HTR-8/SVneo (cell line): ENCODE measurements around the gene RESP18.
"Not testable (repeated sequence)": the region's sequence is repeated elsewhere in the genome, so short reads cannot be mapped to it uniquely, and the experiment has no call there.

Experiments
- DNase-seq: peaks from one replicate; pipeline ENCODE4 v3.0.0; 2011; ENCODE audit warnings: low spot score, mixed read lengths; ENCODE audit not compliant: insufficient read length
- FAIRE-seq: peaks from 2 replicates; lab custom pipeline; 2011; peaks lifted over from hg19 to GRCh38; lab: Jason Lieb, UNC

The RESP18 gene

DNA sequence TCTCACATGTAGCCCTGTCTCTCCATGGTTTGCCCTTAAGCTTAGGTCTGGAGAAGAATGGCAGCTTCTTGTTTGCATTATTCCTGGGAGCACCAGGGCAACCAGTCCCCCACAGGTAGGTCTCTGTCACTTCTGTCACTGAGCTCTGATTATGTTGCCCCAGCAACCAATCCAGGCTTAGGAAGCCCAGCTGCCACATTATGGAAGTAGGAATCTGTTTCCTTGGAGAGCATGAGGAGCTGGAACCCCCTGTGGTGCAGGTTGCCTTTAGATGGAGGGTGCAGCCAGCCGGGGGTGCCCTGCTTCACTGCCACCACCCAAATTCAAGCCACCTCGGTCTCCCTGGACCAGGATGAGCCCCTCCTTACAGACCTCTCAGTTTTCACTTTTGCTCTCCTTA, 4.8 kb downstream of the RESP18 start:
- DNase-seq (no peak), FAIRE-seq (no peak)

DNA sequence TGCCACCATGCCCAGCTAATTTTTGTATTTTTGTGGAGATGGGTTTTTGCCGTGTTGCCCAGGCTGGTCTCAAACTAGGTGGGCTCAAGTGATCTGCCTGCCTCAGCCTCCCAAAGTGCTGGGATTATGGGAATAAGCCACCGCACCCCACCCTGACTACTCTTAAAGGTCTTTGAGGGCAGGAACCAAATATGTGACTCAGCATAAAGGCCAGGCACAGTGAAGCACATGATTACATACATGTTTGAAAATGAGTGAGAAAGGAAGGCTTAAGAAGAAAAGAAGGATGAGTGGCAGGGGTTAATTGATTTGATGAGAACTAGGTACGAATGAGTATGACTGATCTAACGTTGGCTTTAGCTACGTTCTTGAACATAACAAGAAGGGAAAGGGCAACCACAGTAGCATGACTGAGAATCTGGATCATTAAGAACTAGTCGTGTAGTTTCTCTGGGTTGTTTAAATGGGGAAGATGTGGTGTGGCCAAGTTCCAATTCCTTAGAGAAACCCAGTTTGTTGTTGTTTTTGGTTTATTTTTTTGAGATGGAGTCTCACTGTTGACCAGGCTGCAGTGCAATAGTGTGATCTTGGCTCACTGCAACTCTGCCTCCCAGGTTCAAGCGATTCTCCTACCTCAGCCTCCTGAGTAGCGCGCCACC, 6.8 kb downstream of the RESP18 start:
- no peak for FAIRE-seq
- DNase-seq: no peak

DNA sequence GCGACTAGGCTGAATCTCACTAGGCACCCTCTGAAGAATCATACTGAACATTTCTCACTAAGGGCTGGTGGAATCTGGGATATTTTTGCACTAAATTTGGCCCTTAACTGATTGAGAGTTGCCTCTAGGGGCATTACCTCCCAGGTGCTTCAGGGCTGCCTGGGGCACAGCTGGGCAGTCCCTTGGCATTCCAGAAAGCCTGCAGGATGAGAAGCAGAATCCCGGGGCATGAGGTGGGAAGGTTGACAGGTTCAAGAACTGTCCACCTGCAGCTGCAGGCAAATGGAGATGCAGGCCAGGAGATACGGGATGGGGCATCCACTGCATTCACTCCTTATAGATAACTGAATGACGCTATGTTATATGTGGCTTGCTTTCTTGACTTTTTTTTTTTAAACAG, 7.4 kb downstream of the RESP18 start:
- no peak for DNase-seq
- peak; percentile 20 for FAIRE-seq

DNA sequence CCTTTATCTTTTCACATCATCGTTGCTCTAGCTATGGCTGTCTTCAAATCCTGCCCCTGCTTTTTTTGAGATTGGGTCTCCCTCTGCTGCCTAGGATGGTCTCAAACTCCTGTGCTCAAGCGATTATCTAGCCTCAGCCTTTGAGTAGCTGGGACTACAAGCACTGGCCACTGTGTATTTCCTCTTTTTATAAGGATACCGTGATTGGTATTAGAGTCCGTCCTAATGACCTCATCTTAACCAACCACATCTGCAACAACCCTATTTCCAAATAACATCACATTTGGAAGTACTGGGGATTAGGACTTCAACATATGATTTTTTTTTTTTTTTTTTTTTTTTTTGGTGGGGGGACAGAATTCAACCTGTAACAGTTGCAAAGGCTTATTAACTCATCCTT, 9.1 kb downstream of the RESP18 start:
- no peak for FAIRE-seq
- no peak for DNase-seq

DNA sequence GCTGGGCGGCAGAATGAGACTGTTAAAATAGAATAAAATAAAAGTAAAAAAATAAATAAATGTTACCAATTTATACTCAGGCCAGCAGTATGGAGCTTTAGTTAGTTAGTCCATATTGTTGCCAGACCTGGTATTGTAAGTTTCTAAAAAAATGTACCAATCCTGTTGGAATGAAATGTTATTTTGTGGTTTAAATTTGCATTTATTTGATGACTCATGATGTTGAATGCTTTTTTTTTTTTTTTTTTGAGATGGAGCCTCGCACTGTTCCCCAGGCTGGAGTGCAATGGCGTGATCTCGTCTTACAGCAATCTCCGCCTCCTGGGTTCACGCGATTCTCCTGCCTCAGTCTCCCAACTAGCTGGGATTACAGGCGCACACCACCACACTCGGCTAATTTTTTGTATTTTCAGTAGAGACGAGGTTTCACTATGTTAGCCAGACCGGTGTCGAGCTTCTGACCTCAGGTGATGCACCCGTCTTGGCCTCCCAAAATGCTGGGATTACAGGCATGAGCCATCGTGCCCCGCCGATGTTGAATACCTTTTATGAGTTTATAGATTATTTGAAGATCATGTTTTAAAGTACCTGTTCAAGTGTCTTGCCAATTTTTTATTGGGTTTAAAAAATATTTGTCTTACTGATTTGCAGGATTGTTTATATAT, 17.6 kb downstream of the RESP18 start:
- no peak for FAIRE-seq

DNA sequence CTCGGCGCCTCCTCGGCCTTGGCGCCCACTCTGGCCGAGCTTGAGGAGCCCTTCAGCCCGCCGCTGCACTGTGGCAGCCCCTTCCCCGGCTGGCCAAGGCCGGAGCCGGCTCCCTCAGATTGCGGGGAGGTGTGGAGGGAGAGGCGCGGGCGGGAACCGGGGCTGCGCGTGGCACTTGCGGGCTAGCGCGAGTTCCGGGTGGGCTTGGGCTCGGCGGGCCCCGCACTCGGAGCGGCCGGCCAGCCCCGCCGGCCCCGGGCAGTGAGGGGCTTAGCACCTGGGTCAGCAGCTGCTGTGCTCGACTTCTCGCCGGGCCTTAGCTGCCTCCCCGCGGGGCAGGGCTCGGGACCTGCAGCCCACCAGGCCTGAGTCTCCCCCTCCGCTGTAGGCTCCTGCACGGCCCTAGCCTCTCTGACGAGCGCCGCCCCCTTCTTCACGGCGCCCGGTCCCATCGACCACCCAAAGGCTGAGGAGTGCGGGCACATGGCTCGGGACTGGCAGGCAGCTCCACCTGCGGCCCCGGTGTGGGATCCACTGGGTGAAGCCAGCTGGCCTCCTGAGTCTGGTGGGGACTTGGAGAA, 19.8 kb downstream of the RESP18 start:
- FAIRE-seq, DNase-seq: not testable (repeated sequence)

More for the DNA sequence above, 17.6 kb downstream of the RESP18 start:
- DNase-seq: no peak

DNA sequence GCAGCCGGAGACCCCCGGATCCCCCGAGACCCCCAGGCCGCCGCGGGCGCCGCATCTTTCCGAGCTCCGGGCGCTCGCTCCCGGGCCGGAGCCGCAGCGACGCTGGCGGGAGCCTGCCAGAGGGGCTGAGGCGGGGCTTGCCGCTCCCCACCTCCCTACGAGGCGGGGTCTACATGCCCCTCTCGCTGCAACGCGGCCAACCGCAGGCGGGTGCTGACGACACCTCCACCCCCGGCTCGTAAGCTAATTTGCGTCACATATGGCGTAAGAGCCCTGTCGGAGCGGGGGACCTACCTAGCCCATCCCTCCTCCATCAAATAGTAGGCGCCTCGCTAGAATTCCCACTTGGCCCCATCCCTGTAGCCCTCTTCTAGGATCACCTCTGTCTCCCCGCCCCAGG, 23.3 kb downstream of the RESP18 start, which contains the start of gene PTPRN:
Gene PTPRN (minus strand): TSS at position 124 of the 400 bp plus-strand sequence. CDS start 69 bp downstream, at position 55.
- DNase-seq (no peak), FAIRE-seq (no peak)

DNA sequence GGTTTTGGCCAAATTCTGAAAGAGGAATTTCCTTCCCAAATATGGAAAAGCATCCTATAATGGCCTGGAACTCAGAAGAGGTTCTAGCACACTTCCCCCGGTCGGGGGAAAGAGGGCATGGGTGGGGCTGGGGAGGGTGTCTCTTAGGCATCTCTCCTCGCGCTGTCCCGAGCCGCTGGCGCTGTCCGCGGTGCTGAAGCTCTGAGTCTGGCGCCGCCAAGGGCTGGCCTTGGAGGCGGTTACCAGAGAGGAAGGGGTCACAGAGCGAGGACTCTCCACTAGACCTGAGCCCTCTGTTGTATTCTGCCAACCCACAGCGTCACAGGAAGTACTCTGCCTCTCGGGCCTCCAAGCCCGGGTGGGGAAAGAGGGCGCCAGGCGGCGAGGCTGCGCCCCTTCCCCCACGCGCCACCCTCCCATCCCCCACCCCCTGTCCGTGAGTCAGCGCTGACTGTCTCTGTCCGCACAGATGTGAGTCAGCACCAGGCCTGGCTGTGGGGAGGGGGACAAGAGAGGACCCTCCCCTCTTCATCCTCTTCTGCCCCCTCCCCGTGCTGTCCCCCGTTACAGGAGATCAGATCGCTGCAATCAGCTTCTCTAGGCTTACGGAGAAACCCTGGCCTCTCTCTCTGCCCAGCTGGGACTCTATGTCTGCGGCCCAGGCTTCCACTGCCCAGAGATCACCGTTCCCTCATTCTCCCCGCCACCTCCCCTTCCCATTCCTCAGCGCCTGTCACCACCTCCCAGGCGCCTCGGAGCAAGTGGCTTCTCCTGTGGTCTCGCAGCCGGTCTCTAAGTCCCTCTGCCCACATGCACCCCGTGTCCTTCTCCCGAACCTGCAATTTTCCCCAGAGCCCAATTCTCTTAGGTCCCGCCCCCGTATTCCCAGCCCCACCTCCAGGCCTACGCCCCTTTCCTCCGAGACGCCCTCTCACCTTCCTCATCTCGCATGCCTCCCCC, 24.1 kb downstream of the RESP18 start:
- peak; percentile 57 for FAIRE-seq
- peak; percentile 76 for DNase-seq

DNA sequence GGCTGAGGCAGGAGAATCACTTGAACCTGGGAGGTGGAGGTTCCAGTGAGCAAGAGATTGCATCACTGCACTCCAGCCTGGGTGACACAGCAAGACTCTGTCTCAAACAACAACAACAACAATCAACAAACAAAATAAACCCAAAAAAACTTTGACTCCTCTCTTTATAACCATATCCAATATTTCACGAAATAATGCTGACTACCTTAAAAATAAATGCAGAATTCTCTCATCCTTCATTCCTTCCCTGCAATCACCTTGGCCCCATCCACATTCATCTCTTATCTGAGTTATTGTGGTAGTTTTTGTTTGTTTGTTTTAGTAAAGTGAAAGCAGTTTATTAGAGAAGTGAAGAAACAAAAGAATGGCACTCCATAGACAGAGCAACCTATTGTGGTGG, 26.5 kb downstream of the RESP18 start:
- DNase-seq (no peak), FAIRE-seq (no peak)

DNA sequence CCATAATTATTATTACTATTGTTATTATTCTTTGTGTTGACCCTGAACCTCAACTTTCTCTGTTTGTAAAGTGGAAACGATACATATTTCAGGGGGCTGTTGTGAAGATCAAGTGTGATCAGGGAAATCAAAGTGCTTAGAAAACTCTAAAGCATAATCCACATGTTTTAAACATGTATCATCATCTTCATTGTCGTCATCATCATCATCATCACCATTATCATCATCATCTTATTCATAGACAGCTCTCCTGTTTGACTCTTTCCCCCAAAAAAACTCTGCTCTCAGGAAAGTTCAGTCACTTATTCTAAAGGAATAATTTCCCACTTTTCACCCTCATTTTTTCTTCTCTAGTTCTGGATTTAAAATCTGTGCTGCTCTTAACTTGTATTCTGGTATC, 28.3 kb downstream of the RESP18 start:
- DNase-seq (no peak), FAIRE-seq (no peak)

DNA sequence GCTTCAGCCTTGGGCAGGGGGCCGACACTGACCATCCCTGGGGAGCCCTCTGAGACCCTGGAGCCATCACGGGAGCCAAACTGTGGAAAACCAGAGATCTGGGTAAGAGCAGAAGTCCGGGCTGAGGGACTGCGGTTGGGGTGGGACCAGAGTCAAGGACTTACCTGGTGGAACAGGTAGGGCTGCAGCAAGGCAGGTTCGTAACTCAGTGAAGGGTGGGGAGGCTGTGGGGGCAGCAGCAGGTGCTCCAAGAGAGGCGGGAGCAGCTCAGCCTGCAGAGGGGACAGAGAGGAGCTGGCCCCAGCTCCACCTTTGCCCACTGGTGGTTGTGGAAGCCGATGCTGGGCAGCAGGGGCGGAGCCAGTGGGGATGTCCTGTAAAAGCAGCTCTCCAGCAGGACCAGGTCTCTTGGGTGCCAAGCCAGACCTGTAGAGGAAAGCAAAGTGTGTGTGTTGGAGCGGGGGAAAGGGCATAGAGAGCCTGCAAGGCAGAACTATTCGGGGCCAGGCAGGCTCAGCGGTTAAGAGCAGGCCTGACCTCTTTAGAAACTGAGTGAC, 30.1 kb downstream of the RESP18 start:
- no peak for DNase-seq
- no peak for FAIRE-seq

DNA sequence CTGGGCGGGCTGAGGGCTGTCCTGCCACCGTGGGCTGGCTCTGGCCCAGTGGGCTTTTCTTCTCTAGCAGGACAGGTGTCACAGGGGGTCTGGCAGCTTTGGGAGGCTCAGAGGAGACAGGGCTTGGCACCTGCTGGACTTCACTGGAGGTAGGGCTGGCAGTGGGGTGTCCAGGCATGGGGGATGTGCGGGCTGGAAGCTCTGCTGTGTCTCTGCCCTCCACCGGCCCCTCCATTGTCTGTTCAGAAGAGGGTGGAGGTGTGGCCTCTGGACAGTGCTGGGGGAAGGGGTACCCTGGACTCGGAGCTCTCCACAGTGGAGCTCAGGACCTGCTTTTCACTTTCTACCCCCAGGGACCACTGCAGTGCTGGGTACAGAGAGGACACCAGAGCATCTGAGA, 32.5 kb downstream of the RESP18 start:
- FAIRE-seq (no peak), DNase-seq (no peak)

DNA sequence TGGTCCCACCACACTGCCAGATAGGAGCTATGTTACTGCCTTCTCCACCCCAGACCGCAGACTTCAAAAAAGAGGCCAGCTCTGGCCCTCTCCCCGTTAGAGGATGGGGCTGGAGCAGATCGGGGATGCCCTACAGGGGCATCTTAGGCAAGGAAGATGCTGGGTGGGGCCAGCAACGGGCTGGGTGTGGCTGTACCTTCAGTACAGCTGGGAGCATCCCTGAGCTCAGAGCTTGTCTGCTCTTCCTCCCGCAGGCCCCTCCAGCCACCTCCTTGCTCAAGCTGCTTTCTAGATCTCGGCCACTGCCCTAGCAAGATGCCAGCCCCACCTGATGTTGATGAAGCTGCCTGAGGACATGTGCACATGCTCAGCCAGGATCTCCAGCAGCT, 33.2 kb downstream of the RESP18 start:
- FAIRE-seq: no peak
- no peak for DNase-seq

DNA sequence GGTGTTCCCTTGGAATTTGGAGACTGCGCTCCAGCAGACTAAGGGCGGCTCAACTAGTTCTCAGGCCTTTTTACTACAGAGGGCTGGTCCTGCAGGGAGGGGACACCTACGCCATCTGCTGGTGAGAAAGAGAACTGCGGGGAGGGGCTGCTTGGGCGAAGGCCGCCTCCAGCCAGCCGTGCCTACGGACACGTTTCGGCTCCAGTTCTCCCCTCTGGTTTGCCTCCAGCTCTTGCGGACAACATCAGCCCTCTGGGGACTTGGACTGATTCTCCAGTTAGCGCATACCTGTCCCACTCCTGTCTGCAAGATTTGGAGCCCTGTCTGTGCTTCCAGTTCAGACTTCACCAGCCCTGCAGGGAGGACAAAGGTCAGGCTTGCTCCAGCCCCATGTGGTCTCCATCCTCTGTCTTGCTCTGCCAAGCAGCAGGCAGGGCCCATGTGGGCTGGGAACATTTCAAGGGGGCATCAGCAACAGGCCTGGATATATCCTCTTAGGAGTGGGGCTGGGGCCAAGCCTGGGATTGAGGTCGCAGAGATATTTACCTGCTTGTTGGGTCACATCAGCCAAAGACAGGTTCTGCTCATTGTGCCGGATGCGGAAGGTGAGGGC, 33.7 kb downstream of the RESP18 start:
- peak; percentile 90 for DNase-seq
- FAIRE-seq: peak; percentile 55

DNA sequence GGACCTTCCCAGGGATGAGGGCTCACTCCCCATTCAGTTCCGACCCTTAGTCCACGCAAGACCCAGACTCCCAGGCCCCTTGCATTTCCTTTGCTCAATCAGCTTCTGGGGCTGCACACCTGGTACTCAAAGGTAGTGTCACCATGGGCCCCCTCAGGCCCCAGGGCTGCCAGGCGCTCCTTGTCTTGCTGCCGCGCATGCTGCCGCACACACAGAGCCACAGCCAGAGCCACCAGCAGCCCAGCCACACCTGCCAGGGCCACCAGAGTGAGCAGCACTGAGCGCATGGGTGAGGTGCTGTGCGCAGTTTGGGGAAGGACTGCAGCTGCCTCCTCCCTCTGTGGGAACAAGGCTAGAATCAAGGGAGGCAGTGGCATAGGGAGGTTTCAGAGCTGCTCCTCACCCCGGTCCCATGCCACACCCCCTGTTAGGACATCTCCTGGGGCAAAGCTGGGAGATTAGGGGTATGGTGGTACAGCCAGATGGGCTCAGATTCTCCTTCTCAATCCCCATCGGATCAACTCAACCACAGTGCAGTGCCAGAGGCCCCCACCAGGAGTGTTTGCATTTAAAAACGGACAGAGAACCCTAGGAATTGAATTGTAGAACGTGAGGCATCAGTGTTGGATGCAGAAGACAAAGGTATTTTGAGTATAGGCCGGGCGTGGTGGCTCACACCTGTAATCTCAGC, 34.6 kb downstream of the RESP18 start:
- DNase-seq (no peak), FAIRE-seq (no peak)

DNA sequence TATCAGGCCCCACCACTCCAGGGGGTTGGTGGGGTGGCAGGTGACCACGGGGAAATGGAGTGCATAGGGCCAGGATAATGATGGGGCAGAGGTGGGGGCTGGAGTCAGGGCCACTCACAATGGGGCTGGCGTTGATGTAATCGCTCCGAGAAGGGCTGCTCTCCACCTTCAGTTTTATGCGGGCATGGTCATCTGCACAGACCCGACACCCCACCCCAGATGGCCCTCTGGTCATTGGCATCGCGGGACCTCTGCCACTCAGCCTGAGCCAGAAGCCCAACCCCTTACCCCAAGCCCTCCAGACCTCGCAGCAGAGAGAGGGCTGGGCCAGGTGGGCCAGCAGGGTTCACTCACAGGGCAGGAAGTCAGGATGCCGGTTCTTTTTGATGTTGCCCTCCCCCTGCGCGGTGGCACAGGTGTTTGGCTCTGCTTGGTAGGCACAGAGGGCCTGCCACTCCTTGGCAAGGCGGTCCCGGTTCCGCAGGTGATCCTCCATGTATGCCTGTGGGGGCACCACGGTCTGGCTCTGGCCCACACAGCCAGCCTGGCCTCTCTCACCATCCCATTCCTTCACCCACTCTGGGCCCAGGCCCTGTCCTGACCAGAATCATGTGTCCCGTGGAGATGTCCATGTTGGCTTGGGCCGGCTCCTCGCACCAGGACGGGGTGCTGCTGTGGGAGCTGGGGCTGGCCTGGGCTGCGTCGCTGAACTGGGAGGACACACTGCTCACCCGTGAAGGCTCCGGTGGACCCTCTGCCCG, 35.7 kb downstream of the RESP18 start:
- FAIRE-seq (no peak), DNase-seq (no peak)

DNA sequence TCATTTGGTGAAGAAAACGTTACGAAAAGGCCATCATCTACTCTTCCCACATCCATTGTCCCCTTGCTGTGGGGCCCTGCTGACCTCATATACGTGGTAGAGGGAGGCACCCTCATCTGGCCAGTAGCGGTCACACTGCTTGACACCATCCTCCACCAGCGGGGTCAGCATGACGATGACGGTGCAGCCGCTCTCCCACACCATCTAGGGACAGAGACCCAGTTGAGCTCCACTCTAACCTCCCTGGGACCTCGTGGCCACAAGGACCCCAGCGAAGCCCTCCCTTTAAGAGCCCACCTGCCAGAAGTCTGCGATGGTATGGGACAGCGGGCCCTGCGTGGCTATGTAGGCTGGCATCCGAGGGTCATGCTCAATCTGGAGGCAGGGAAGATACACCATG, 36.4 kb downstream of the RESP18 start:
- no peak for DNase-seq
- FAIRE-seq: no peak
